Ovary (tissue), 3 donors: ENCODE data around the gene USP20.

ENCODE experiments used
- CTCF ChIP-seq, 3 donors: fragments of 450-650 bp in 2 of 3; fragments of 200-600 bp in 1 of 3; IDR thresholded peaks; one replicate each; pipeline versions ENCODE4 v1.5.1 to v1.8.0; 2016 to 2022; ENCODE audit warnings: antibody characterized with exemption in 3 of 3, mild to moderate bottlenecking in 1 of 3
- EP300 ChIP-seq: sonication (generic); formaldehyde crosslinking; IDR thresholded peaks from one replicate; pipeline ENCODE4 v1.6.1; 2017; ENCODE audit warnings: antibody characterized with exemption
- POLR2A ChIP-seq: fragments of 450-650 bp; IDR thresholded peaks from one replicate; pipeline ENCODE4 v1.6.1; 2017; ENCODE audit warnings: antibody characterized with exemption, mild to moderate bottlenecking, moderate library complexity
- donor health status: DM: no; HTN: no; CAD: no.

- TF ChIP-seq CTCF (IDR thresholded peaks at IDR 0.05) (no peak), POLR2A (no peak), EP300 (no peak)
Measured at GRCh38 chr9:129868872-129869486, 33.7 kb downstream of the USP20 start.
